Measurements from ENCODE around the gene RCAN1.
"Not testable (repeated sequence)": the region's sequence is repeated elsewhere in the genome, so short reads cannot be mapped to it uniquely, and the experiment has no call there.

RCAN1 gene

GRCh38 chr21:34571994-34572393 is 42.9 kb downstream of the RCAN1 start:
- Mint-ChIP-seq H3K36me3 (peaks cover 13% of the 10 kb centered on the region), H3K4me1 (ENCODE audit: low read depth) (no peaks in the 10 kb centered on the region), H3K9me3 (ENCODE audit: low read depth) (no peaks in the 10 kb centered on the region), H3K27me3 (no peaks in the 10 kb centered on the region), H3K27ac (no peak overlapping the region), H3K4me3 (no peak overlapping the region)

GRCh38 chr21:34570313-34570712 is 44.6 kb downstream of the RCAN1 start:
- Mint-ChIP-seq H3K27ac (no peak overlapping the region), H3K4me3 (no peak overlapping the region), H3K4me1 (ENCODE audit: low read depth) (no peaks in the 10 kb centered on the region), H3K27me3 (no peaks in the 10 kb centered on the region), H3K36me3 (peaks cover 13% of the 10 kb centered on the region), H3K9me3 (ENCODE audit: low read depth) (no peaks in the 10 kb centered on the region)

DNA sequence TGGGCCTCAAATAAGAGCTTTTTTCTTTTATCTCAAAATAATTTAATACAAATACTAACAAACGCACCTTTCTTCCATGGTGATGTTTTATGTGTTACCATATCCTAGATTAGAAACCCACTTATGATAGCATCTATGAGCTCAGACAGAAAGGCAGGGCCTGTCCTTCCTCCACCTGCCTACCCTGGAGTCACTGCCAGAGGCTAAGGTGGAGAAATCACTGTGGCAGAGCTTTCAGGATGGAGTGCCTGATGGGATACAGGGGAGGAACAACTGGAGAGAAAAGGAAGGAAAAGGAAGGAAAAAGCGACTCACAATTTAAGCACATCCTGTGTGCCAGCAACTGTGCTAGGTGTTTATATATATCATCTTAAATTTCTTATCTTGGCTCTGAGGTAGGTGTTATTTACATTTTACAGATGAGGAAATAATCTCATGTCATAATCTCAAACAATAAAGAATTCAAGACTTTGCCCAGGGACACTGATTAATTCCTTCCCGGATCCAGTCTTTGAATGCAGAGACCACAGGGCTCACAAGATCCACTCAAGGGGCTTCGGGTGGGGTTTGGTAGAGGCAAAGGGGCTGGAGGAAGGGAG is 45.4 kb downstream of the RCAN1 start:
- Mint-ChIP-seq H3K27me3 (no peaks in the 10 kb centered on the region), H3K4me3 (no peak overlapping the region), H3K36me3 (peaks cover 14% of the 10 kb centered on the region), H3K27ac (no peak overlapping the region), H3K4me1 (ENCODE audit: low read depth) (no peaks in the 10 kb centered on the region), H3K9me3 (ENCODE audit: low read depth) (no peaks in the 10 kb centered on the region)

- H3K27ac Mint-ChIP-seq; H3K4me1 Mint-ChIP-seq (ENCODE audit: low read depth); H3K4me3 Mint-ChIP-seq; H3K27me3 Mint-ChIP-seq; H3K9me3 Mint-ChIP-seq (ENCODE audit: low read depth): not testable (repeated sequence)
- peaks cover 13% of the 10 kb centered on the region for H3K36me3 Mint-ChIP-seq
Observed at GRCh38 chr21:34568801-34569200, 46.1 kb downstream of the RCAN1 start.

GRCh38 chr21:34567604-34568155 is 47.2 kb downstream of the RCAN1 start:
- H3K27ac Mint-ChIP-seq = no peak overlapping the region
- no peaks in the 10 kb centered on the region for H3K27me3 Mint-ChIP-seq
- no peaks in the 10 kb centered on the region for H3K9me3 Mint-ChIP-seq (ENCODE audit: low read depth)
- no peaks in the 10 kb centered on the region for H3K4me1 Mint-ChIP-seq (ENCODE audit: low read depth)
- no peak overlapping the region for H3K4me3 Mint-ChIP-seq
- peaks cover 16% of the 10 kb centered on the region for H3K36me3 Mint-ChIP-seq

- no peaks in the 10 kb centered on the region for H3K9me3 Mint-ChIP-seq (ENCODE audit: low read depth)
- no peak overlapping the region for H3K4me3 Mint-ChIP-seq
- H3K27ac Mint-ChIP-seq = no peak overlapping the region
- peaks cover 13% of the 10 kb centered on the region for H3K36me3 Mint-ChIP-seq
- H3K4me1 Mint-ChIP-seq (ENCODE audit: low read depth) = no peaks in the 10 kb centered on the region
- H3K27me3 Mint-ChIP-seq = no peaks in the 10 kb centered on the region
Observed at GRCh38 chr21:34565238-34565637, 49.7 kb downstream of the RCAN1 start.

DNA sequence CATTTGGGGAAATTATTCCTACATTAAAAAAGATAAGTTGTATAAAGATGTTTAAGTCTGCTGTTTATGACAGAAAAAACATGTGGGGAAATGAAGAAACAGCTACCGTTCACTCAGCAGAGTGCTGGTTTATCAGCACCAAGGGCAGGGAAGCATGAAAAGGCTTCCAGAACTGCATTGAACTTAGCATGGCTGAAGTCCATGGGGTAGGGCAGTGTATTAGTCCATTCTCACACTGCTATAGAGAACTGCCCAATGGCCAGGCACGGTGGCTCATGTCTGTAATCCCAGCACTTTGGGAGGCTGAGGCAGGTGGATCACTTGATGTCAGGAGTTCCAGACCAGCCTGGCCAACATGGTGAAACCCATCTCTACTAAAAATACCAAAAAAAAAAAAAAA is 51.5 kb downstream of the RCAN1 start:
- not testable (repeated sequence) for H3K36me3 Mint-ChIP-seq; H3K9me3 Mint-ChIP-seq (ENCODE audit: low read depth); H3K27me3 Mint-ChIP-seq; H3K4me3 Mint-ChIP-seq; H3K4me1 Mint-ChIP-seq (ENCODE audit: low read depth); H3K27ac Mint-ChIP-seq

DNA sequence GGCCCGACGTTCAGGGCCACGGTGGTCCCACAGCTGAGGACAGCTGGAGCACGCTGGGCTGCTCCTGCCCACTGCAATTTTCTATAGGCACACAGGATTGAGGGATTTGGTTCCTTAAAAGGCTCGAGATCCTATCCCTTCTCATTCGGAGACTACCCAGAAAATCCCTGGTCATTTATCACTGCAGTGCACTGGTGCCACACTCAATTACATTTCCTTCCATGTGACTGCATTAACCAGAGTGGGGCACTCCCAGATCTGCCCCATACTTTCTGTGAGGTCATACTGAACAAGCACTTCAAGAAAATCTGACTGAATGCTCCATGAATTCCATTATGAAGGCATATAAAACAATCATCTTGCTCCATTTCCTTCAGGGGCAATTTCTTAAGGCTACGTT is 53.1 kb downstream of the RCAN1 start:
- H3K9me3 Mint-ChIP-seq (ENCODE audit: low read depth) = no peaks in the 10 kb centered on the region
- H3K4me1 Mint-ChIP-seq (ENCODE audit: low read depth) = no peaks in the 10 kb centered on the region
- H3K27me3 Mint-ChIP-seq = no peaks in the 10 kb centered on the region

DNA sequence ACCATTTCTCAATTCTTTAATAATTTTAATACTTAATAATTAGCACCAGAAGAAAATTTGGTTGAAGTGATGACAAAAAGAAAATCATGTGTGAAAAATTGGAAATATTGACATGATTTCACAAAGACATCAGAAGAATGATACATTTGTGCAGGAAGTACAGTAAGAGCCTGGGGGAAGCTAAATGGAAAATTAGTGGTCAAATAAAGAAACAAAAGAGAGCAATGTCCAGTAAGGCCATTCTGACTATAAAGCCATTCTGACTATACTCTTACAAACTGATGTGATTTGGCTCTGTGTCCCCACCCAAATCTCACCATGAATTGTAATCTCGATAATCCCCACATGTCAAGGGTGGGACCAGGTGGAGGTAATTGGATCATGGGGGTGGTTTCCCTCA is 54.3 kb downstream of the RCAN1 start:
- Mint-ChIP-seq H3K27ac (no peak overlapping the region), H3K36me3 (peaks cover 8% of the 10 kb centered on the region), H3K4me1 (ENCODE audit: low read depth) (no peaks in the 10 kb centered on the region), H3K27me3 (no peaks in the 10 kb centered on the region), H3K4me3 (no peak overlapping the region), H3K9me3 (ENCODE audit: low read depth) (no peaks in the 10 kb centered on the region)

More for the DNA sequence above, 53.1 kb downstream of the RCAN1 start:
- no peak overlapping the region for H3K4me3 Mint-ChIP-seq
- no peak overlapping the region for H3K27ac Mint-ChIP-seq
- peaks cover 8% of the 10 kb centered on the region for H3K36me3 Mint-ChIP-seq

DNA sequence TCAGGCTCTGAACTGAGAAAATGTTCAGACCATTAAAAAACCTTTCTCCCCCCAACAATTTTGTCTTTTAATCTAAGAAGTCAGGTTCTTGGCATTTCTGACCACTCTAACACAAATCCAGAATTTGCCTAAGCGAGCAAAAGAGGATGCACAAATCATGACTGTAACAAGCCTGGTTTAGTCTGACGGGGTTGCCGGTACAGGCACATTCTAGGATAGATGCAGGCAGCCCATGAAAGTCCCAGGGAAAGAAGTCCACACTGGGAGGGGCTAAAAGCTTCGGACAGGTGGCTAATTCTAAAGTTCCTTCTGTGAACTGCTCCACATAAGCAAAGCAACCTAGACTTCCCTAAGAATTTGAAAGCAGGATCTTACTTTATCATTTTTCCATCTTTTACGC is 54.9 kb downstream of the RCAN1 start:
- Mint-ChIP-seq H3K9me3 (ENCODE audit: low read depth) (peaks cover under 1% of the 10 kb centered on the region), H3K27ac (no peak overlapping the region), H3K27me3 (no peaks in the 10 kb centered on the region), H3K4me1 (ENCODE audit: low read depth) (no peaks in the 10 kb centered on the region), H3K36me3 (peaks cover 7% of the 10 kb centered on the region), H3K4me3 (no peak overlapping the region)

- H3K36me3 Mint-ChIP-seq = peaks cover 16% of the 10 kb centered on the region
- no peaks in the 10 kb centered on the region for H3K4me1 Mint-ChIP-seq (ENCODE audit: low read depth)
- no peaks in the 10 kb centered on the region for H3K27me3 Mint-ChIP-seq
- H3K4me3 Mint-ChIP-seq = no peak overlapping the region
- H3K9me3 Mint-ChIP-seq (ENCODE audit: low read depth) = peaks cover 7% of the 10 kb centered on the region
- H3K27ac Mint-ChIP-seq = no peak overlapping the region
Observed at GRCh38 chr21:34559089-34559631, 55.8 kb downstream of the RCAN1 start.

DNA sequence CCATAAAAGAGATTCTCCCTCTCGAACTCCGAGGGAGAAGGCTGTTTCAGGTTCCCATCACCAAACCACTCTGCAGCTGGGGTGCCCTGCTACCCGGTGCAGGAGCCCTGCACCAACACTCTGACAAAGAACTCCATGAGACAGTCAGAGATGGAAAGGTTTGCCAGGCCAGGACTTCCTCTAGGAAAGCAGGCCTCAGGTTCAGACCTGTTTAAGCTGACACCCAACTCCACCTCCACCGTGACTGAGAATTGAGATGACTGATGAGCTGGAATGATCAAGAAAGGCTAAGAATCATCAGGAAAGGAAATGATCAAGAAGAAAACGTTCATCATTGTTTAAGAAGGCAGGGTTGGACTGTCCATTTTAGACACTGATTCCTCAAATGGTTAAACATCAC is 56.7 kb downstream of the RCAN1 start:
- H3K27me3 Mint-ChIP-seq = no peaks in the 10 kb centered on the region
- H3K4me1 Mint-ChIP-seq (ENCODE audit: low read depth) = no peaks in the 10 kb centered on the region
- no peak overlapping the region for H3K27ac Mint-ChIP-seq
- peaks cover 7% of the 10 kb centered on the region for H3K9me3 Mint-ChIP-seq (ENCODE audit: low read depth)
- H3K4me3 Mint-ChIP-seq = no peak overlapping the region
- H3K36me3 Mint-ChIP-seq = peaks cover 14% of the 10 kb centered on the region

GRCh38 chr21:34557261-34557660 is 57.7 kb downstream of the RCAN1 start:
- Mint-ChIP-seq H3K4me1 (ENCODE audit: low read depth) (no peaks in the 10 kb centered on the region), H3K27me3 (no peaks in the 10 kb centered on the region), H3K27ac (no peak overlapping the region), H3K36me3 (peaks cover 12% of the 10 kb centered on the region), H3K9me3 (ENCODE audit: low read depth) (peaks cover 7% of the 10 kb centered on the region), H3K4me3 (no peak overlapping the region)

GRCh38 chr21:34554670-34555069 is 60.2 kb downstream of the RCAN1 start:
- H3K4me3 Mint-ChIP-seq; H3K9me3 Mint-ChIP-seq (ENCODE audit: low read depth); H3K27ac Mint-ChIP-seq; H3K4me1 Mint-ChIP-seq (ENCODE audit: low read depth); H3K27me3 Mint-ChIP-seq: not testable (repeated sequence)
- H3K36me3 Mint-ChIP-seq = peaks cover 17% of the 10 kb centered on the region

DNA sequence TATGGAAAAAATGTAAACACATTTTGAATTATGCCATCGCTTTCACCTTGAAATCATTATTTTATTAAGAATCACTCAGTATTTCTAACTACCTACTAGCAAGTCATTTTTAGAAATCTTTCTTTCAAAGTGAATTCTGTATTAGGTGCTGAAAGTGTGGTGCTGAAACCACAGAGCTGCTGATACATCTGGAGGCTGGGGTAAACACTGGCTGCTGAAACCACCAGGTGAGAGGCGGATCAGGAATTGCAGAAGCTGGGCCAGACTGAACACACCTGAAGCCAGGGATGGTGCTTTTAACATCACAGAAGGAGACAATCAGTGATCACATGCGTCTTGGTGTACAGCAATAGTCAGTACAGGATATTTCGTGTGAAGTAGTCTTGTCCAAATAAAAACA is 60.7 kb downstream of the RCAN1 start:
- Mint-ChIP-seq H3K27ac (no peak overlapping the region), H3K9me3 (ENCODE audit: low read depth) (peaks cover 7% of the 10 kb centered on the region), H3K27me3 (no peaks in the 10 kb centered on the region), H3K36me3 (peaks cover 17% of the 10 kb centered on the region), H3K4me3 (no peak overlapping the region), H3K4me1 (ENCODE audit: low read depth) (no peaks in the 10 kb centered on the region)
